ENCODE results near the gene SNX18.

The SNX18 gene

GRCh38 chr5:54580997-54581811 lies 63.6 kb downstream of the SNX18 start:
- no peak for TF ChIP-seq CTCF (conservative IDR thresholded peaks at IDR 0.05; ENCODE audit: low read depth, low read length)
- H3K4me3 ChIP-seq (ENCODE audit: low read length) = no peak overlapping the region
- DNase-seq (ENCODE audit: low read depth) = no peak

GRCh38 chr5:54581831-54582548 lies 64.4 kb downstream of the SNX18 start:
- no peak overlapping the region for H3K4me3 ChIP-seq (ENCODE audit: low read length)
- no peak for TF ChIP-seq CTCF (conservative IDR thresholded peaks at IDR 0.05; ENCODE audit: low read depth, low read length)
- DNase-seq (ENCODE audit: low read depth) = no peak

- no peak for TF ChIP-seq CTCF (conservative IDR thresholded peaks at IDR 0.05; ENCODE audit: low read depth, low read length)
These were observed 68.8 kb downstream of the SNX18 start for GRCh38 chr5:54586336-54586735.

GRCh38 chr5:54589786-54590185 lies 72.2 kb downstream of the SNX18 start:
- no peak for DNase-seq (ENCODE audit: low read depth)
- TF ChIP-seq CTCF (conservative IDR thresholded peaks at IDR 0.05; ENCODE audit: low read depth, low read length) = no peak

More at GRCh38 chr5:54586336-54586735, 68.8 kb downstream of the SNX18 start:
- DNase-seq (ENCODE audit: low read depth) = no peak
- no peak overlapping the region for H3K4me3 ChIP-seq (ENCODE audit: low read length)

GRCh38 chr5:54590824-54591223 lies 73.3 kb downstream of the SNX18 start:
- no peak for TF ChIP-seq CTCF (conservative IDR thresholded peaks at IDR 0.05; ENCODE audit: low read depth, low read length)
- H3K4me3 ChIP-seq (ENCODE audit: low read length) = no peak overlapping the region
- no peak for DNase-seq (ENCODE audit: low read depth)

More at GRCh38 chr5:54589786-54590185, 72.2 kb downstream of the SNX18 start:
- H3K4me3 ChIP-seq (ENCODE audit: low read length) = no peak overlapping the region

- no peak for DNase-seq (ENCODE audit: low read depth)
- H3K4me3 ChIP-seq (ENCODE audit: low read length) = no peak overlapping the region
- no peak for TF ChIP-seq CTCF (conservative IDR thresholded peaks at IDR 0.05; ENCODE audit: low read depth, low read length)
These were observed 76.2 kb downstream of the SNX18 start for GRCh38 chr5:54593779-54594178.
